Hematopoietic multipotent progenitor cell treated with erythropoietin and hydrocortisone succinate and interleukin-3 and kit ligand, for 17 days (in vitro differentiated cells): ENCODE data around the gene CAMTA1.
"Not testable (repeated sequence)": the region's sequence is repeated elsewhere in the genome, so short reads cannot be mapped to it uniquely, and the experiment has no call there.

Experiments used
- DNase-seq: peaks from one replicate; pipeline ENCODE4 v3.0.0-alpha.2; 2015; ENCODE audit warnings: low spot score

Gene CAMTA1

DNA sequence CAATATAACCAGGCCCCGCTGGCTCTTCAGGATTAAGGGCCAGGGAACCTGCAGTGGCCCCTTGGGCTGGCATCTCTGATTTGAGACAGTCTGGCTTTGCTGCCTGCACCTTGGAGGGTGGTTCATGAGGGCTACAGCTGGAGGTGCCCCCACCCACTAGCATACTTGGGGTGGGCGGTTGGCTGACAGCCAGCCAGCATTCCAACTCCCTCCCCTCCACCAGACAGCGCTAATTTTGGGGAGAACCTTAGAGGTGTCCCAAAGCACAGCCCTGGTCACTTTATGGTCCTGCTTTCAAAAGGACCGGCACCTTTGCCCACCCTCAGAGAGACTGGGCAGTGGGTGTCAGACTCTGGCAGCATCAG, 805.2 kb downstream of the CAMTA1 start:
- no peak for DNase-seq

DNA sequence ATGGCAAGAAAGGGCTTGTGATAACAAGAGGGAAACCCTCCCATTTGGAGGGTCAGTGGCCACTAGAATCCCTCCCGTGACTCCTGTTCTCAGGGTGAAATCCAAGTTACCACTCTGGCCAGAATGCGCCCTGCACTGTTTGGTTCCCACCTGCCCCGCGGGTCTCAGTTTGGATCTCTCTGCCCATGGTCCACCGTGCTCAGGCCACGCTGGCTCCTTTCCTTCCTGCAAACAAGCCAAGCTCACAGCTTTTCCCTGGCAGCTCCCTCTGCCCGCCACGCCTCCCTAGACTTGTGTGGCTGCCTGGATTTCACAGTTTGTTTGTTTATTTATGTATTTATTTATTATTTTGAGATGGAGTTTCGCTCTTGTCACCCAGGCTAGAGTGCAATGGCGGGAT, 806.3 kb downstream of the CAMTA1 start:
- no peak for DNase-seq

DNA sequence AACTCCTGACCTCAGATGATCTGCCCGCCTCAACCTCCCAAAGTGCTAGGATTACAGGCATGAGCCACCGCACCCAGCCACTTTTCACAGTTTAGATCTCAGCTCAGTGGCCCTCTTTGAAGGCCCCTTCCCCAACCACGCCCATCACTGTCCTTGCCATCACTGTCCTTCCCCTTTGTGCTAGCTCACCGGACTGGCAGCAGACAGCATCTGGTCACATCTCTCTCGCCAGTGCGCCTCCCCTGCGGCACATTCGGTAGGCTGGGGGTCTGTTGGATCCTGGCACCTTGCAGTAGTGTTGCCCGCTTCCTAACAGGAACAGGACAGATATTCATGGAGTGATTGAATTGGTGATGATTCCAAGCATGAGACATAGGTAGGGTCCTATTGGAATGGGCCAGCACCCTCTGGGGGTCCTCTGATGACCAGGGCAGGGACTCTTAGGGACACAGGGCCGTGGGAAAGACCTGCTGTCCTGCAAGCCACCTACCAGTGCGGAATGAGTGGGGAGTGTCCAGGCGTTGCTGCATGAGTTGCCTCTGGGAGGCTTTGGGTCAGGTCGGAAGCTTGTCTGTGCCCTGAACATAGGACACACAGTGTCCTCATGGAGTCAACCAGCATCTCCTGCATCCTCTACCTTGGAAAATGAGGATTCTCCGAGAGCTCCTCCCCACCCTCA, 807.0 kb downstream of the CAMTA1 start:
- DNase-seq, result no peak

DNA sequence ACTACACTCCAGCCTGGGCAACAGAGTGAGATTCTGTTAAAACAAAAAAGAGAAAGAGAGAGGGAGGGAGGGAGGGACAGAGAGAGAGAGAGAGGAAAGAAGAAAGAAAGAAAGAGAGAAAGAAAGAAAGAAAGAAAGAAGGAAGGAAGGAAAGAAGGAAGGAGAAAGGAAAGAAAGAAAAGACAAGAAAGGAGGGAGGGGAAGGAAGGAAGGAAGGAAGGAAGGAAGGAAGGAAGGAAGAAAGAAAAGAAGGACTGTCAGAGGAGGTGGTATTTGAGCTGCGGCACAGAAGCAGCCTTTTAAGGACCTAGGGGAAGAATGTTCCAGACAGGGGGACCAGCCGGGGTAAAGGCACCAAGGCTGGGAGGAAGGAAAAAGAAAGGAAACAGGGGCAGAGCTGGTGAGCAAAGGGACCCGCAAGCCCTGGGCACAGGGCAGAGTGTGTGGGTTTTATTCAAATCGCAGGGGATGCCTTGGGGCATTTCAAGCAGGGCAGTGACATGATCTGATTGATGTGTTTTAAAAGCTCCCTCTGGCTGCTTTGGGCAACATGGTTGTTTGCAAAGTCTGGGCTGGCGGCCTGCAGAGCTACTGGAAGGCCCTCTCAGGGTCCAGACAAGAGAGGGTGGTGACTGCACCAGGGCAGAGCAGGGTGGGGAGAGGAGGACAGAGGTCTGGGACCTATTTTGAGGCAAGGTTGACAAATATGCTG, 808.9 kb downstream of the CAMTA1 start:
- no peak for DNase-seq

DNA sequence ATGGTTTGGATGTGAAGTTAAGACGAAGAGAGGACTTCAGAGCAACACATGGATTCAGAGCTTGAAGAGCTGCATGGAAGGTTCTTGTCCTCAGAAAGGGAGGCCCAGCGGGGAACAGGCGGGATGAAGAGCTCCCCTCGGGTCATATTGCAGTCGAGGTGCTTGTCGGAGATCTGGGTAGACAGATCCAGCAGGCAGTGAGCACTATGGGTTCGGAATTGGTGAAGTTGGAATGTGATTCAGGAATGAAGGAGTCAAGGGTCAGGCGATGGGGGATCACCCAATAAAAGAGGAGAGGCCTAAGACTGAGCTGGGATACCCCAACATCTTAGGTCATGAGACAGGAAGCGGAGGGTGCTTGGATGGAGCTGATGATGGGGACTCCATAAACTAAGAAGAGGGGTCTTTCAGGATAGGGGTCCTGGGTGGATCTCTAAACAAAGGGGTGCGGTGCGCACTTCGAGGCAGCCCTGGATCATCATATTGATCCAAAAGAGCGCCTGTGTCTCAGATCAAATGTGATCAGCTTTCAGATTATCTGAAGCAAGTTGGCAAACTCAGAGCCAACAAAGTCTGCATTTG, 809.6 kb downstream of the CAMTA1 start:
- no peak for DNase-seq

DNA sequence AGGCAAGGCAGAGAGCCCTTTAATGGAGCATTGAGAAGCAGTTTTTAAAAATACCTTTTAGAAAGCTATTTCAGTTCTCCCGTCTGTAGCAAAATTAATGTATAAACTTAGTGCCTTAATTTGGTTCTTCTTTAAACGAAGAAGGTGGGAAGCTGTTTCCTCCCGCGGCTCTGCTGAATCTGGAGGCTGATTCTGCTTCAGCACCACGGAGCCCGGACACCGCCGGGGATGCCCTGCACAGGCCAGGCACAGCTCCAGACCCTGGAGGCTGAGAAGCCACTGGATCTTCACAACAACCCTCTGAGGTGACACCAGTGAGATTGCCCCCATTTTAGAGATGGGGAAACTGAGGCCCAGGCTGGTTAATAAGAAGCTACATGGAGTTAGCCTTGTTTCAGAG, 810.1 kb downstream of the CAMTA1 start:
- DNase-seq, result no peak

DNA sequence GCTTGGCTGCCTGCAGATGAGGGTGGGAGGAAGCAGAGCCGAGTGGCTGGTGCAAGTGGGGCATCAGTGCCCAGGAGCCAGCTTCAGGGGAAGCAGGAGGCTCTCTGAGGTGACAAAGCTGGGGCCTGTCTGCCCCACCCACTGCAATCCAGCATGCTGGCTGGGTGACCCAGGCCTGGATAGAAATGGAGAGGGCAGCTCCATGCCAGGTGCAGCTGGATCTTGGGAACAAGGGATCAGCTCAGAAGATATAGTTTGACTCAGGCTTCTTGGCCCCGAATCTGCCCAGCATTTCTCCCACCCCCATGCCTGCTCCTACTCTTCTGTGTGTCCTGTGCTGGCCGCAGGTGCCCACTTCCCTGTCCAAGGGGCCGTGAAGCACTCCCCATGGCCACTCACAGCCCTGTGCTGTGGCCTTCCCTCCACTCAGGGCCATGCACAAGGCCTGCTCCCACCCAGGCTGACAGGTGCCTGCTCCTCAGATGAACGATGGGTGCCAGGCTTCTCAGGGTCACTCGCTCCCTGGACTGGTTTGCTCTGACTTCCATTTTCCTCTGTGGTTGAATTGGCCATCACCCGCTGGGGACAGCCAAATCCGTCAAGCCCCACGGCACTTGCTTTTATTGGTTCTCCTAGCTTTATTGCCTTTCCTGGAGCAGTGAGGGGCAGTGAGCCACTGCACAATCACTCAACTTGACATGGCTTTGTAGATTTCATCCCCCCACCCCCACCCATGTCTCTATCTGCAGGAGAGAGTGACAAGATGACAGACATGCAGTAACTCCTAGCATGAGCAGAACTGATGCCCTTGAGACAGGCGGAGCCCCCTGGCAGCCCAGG, 811.1 kb downstream of the CAMTA1 start:
- no peak for DNase-seq

DNA sequence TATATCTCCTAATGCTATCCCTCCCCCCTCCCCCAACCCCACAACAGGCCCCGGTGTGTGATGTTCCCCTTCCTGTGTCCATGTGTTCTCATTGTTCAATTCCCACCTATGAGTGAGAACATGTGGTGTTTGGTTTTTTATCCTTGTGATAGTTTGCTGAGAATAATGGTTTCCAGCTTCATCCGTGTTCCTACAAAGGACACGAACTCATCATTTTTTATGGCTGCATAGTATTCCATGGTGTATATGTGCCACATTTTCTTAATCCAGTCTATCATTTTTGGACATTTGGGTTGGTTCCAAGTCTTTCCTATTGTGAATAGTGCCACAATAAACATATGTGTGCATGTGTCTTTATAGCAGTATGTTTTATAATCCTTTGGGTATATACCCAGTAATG, 812.8 kb downstream of the CAMTA1 start:
- DNase-seq, result not testable (repeated sequence)

DNA sequence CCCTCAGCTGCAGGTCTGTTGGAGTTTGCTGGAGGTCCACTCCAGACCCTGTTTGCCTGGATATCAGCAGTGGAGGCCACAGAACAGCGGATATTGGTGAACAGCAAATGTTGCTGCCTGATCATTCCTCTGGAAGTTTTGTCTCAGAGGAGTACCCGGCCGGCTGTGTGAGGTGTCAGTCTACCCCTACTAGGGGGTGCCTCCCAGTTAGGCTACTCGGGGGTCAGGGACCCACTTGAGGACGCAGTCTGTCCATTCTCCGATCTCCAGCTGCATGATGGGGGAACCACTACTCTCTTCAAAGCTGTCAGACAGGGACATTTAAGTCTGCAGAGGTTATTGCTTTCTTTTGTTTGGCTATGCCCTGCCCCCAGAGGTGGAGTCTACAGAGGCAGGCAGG, 819.7 kb downstream of the CAMTA1 start:
- DNase-seq, result not testable (repeated sequence)

DNA sequence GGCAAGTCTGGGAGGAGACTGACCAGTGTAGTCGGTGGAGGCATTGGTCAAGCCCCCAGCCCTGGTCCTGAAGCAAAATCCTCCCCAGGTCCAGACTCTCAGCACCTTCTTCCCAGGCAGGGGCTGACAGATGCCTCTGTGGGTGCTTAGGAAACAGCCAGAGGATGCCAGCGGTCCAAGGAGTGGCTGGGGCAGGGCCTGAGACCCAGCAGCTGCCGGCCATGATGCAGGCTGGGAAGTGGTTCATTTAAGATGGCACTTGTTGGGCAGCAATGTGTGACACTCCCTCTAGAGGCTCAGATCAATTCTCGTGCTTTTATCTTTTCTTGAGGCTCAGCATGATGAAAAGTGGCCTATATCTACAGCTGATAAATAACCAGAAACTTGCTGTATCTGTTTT, 820.8 kb downstream of the CAMTA1 start:
- no peak for DNase-seq

DNA sequence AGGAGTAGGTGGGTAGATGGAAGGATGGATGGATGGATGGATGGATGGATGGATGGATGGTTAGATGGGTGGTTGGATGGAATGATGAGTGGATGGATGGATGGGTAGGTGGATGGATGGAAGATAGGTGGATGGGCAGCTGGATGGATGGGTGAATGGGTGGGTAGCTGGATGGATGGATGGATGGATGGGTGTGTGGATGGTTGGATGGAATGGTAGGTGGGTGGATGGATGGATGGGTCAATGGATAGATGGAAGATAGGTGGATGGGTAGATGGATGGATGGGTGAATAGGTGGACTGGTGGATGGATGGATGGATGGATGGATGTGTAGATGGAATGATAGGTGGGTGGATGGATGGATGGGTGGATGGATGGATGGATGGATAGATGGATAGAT, 821.8 kb downstream of the CAMTA1 start:
- no peak for DNase-seq

DNA sequence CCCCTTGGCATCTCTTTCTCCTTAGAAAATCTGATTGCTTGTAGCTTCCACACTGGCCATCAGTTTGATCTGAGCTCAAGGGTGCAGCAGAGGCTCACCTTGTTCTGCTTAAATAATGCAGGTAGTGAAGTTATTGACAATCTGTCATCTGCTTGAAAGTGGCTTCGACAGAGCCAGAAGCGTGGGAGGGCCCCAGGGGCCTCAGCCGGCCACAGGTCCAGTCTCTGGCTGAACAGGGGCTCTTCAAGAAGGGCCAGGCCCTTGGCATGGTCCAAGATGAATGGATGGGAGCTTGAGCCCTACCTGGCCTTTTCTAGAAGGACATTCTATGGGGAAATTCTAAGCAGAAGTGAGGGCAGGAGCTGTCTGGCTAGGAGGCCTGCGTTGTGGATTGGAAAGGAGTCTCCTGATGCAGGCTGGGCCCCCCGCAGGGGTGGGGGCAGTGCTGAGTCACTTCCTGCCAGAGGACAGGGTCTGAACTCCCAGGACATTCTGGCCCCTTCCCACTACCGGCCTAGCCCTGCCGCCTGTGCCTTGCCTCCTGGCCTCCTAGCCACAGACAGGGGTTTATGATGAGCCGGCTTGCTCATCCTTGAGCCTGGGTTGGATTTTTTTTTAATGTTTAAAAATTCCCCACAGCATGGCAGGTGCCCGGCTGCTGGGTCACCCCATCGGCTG, 823.5 kb downstream of the CAMTA1 start:
- DNase-seq, result no peak

DNA sequence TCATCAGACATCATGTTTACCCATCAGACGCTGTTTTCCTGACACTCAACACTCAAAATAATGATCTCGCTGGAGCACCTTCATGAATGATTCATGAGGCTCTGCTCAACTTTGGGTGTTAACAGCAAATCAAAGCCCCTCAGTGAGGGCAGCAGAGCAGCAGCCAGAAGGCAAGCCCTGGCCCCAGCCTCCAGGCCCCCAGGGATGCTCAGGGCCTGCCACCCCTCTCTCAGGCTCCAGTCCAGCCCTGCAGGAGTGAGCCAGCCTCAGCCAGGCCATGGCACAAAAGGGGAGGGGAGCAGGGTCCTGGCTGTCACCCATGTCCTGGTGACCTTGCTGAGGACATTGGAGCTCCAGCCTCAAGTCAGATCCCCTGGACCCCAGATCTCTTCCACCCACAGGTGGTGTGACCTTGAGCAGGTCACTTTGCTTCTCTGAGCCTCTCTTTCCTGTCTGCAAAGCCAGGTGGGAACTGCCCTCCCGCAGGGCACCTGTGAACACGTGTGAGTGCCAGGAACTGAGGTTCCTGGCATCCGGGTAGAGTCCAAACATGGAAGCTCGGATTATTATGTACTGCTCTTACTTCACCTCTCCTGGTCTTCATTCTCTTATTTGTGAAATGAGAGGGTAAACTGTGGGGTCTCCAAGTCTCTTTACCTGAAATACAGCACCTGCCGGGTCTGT, 824.2 kb downstream of the CAMTA1 start:
- no peak for DNase-seq

DNA sequence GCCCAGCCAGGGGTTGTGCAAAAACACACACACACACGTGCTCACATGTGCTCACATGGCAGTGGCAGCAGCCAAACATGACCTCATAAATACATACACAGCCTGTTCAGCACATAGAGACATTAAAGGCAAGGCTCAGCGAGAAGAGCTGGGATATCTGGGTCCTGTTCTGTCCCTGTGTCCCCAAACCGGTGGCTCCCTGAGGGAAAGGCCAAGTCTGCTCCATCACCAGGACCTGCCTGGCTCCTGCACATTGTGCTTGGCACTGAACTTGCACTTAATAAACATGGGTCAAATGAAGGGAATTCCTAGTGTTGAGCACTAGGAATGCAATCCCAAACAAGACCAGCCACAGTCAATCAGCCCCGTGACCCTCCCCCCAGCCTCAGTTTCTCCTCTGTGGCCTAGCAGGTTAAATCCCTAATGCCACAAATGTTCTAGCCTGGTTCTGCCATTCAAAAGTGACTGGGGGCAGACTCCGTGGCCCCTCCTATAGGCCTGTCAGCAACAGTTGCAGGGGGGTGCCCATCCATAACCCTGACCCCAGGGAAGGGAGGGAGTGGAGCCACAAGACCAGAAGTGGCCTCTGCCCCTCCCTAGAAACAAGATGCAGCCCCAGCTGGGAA, 825.0 kb downstream of the CAMTA1 start:
- DNase-seq, result no peak

DNA sequence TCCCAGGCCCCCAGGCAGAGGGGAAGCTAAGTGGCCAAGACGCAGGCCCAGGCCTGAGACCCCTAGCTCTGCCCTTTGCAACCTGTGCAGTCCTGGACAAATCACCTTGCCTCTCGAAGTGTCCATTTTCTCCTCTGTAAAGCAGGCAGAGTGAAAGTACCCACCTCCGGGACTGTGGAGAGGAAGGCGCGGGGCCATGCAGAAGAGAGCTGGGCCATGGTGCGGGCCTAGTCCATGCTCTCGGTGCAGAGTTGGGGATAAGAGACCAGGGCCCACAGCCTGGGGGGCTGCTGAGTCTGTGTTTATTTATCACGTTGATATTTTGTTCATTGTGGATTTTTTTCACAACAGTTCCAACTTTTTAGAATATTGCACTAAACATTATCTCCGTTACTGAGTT, 825.7 kb downstream of the CAMTA1 start:
- DNase-seq, result no peak

DNA sequence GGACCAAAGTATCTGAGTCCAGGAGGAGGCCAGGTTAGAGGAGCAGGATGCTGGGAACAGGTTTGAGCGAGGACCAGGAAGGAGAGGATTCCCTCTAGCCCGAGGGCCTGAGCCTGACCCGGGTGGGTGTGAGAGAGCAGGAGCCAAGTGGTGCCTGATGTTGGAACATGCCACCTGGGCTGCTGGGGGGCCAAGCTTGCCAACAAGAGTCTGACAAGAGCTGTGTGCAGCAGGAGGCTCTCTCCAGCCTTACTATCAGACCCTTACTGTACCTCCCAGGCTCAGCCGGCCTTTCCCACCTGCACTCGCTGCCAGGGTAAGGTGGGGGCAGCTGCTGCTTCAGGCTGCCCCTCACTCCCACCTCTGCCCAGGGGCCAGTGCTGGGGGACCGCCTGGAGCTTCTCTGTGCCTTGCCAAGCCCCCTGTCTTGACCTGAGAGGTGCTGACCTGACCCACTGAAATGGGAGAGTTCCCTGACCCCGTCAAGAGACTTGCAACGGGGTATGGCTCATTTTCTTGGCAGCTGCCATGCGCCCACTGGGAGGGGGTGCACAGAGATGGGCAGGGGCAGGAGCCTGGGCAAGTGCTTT, 826.3 kb downstream of the CAMTA1 start:
- no peak for DNase-seq

DNA sequence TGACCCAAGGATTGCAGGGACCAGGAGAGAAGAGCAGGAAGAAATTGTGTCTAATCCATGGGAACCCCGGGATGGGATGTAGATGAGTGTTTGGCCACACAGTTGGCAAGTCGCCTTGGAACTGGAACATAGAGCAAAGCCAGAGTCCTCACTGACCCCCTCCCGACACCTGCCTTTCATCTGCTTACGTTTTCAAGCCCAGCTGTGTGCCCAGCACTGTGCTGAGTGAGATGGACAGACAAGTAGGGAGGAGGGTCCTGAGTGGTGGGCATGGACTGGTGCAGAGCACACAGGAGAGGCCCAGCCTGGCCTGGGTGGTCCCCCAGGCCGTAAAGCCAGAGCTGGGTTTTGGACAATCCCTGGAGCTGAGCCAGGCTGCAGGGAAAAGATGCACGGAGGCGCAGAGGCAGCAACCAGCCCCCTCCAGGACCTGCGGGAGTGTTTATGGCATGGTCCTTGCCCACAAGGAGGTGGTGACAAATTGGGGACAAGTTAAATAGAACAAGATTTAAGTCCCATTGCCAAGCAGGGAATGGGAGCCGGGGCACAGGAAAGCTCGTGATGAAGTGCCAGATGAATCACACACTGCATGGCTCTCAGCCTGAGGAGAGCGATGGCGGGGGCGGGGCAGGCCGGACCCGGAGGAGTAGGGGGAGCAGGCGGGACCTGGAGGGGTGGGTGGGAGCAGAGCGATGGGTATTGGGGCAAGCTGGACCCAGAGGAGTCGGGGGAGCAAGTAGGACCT, 828.0 kb downstream of the CAMTA1 start:
- no peak for DNase-seq

DNA sequence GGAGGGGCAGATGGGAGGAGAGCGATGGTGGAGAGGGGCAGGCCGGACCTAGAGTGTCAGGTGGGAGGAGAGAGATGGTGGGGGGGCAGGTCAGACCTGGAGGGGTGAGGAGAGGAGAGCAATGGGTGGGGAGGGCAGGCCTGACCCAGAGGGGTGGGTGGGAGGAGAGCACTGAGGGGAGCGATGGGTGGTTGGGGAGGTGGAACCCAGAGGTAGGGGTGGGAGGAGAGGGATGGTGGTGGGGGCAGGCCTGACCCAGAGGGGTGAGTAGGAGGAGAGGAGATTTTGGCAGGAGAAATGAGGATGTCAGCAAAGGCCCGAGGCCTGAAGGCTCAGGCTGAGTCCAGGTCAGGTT, 828.6 kb downstream of the CAMTA1 start:
- DNase-seq, result no peak

DNA sequence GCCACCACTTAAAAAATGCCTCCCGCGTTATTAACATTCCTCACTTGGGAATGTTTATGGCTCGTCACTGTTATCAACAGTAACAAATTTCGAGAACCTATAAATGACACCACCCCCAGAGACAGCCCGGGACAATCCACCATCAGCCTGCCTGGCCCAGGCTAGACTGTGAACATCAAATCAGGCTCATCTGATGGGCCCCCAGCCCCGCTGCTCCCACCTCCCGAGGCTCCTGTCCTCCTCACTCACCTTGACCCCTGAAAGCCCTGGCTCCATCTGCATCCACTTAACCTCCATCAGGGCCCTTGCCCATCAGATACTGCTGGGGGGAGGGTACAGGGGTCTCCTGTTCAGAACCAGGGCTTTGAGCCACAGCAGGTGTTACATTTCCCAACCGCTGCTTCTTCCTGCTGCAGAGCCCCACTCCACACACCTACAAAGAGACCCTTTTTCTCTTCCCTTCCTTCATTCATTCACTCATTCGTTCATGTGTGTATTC, 829.4 kb downstream of the CAMTA1 start:
- no peak for DNase-seq

DNA sequence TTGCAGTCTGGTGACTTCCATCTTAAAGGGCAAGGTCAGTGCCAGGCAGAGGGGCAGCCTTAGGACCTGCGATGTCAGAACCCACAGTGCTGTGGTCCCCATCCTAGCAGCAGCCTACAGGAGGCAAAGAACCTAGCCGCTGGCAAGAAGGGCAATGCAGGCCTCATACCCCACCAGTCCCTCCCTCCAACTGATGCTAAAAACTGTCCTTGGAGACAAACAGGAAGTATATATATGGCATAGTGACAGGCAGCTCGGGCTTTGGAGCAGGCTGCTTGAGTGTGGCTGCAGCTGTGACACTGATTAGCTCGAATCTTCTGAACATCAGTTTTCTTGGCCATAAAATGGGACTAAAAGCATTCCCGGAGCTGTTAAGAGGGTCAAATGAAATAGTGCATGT, 829.9 kb downstream of the CAMTA1 start:
- DNase-seq, result no peak
